Activated CD4-positive, alpha-beta T cell treated with anti-CD3 and anti-CD28 coated beads, Interleukin-2, amount 10 ng/mL, durations not matched to agents 24 days and 14 days (primary cell): ENCODE data around the gene LMF1. TPM values are rescaled to one million over a fixed set of nuclear protein-coding genes. Genes with fewer than 3 reads are reported as not detected.
A peak's percentile ranks its signal among the peaks of the same experiment; 100 is the strongest.
"Not testable (repeated sequence)": the region's sequence is repeated elsewhere in the genome, so short reads cannot be mapped to it uniquely, and the experiment has no call there.

Experiments used
- DNase-seq: peaks from one replicate; pipeline ENCODE4 v3.0.0; 2022
- H3K27ac Mint-ChIP-seq: one replicate; pipeline ENCODE4 v1.8.0; 2022; ENCODE audit warnings: mild to moderate bottlenecking, mixed read lengths
- H3K27me3 Mint-ChIP-seq: one replicate; pipeline ENCODE4 v1.8.0; 2022; ENCODE audit warnings: mixed read lengths
- H3K36me3 Mint-ChIP-seq: one replicate; pipeline ENCODE4 v1.8.0; 2022; ENCODE audit warnings: low read depth, mild to moderate bottlenecking, mixed read lengths
- H3K4me1 Mint-ChIP-seq: one replicate; pipeline ENCODE4 v1.8.0; 2021; ENCODE audit warnings: mixed read lengths
- H3K4me3 Mint-ChIP-seq: one replicate; pipeline ENCODE4 v1.8.0; 2022; ENCODE audit warnings: mild to moderate bottlenecking, moderate library complexity, mixed read lengths
- H3K9me3 Mint-ChIP-seq: one replicate; pipeline ENCODE4 v1.8.0; 2021; ENCODE audit warnings: mixed read lengths
- intact Hi-C: fragments of 100-400 bp; cut with micrococcal nuclease; formaldehyde crosslinking; loops from one replicate; pipeline ENCODE4 v1.15.1; 2023
- total RNA-seq: library from RNA; stranded (reverse); gene quantifications from 2 replicates; pipeline ENCODE4 v1.2.3, GENCODE V29; 2022

LMF1 gene
- total RNA-seq, 1 donor from 2014 or later, result 11.9 TPM

- no peaks in the 10 kb centered on the region for H3K27me3 Mint-ChIP-seq
- peaks cover 29% of the 10 kb centered on the region for H3K4me1 Mint-ChIP-seq
- peaks cover 7% of the 10 kb centered on the region for H3K9me3 Mint-ChIP-seq
- DNase-seq, result no peak
- H3K36me3 Mint-ChIP-seq, result peaks cover 32% of the 10 kb centered on the region
- intact Hi-C loops, result no loop called here
- no peak overlapping the region for H3K4me3 Mint-ChIP-seq
- H3K27ac Mint-ChIP-seq, result no peak overlapping the region
Measured at GRCh38 chr16:966035-966434, 4.7 kb downstream of the LMF1 start.

- no peak overlapping the region for H3K4me3 Mint-ChIP-seq
Measured at GRCh38 chr16:965487-965886, 5.3 kb downstream of the LMF1 start.

GRCh38 chr16:965036-965395, 5.8 kb downstream of the LMF1 start:
- H3K27me3 Mint-ChIP-seq, result no peaks in the 10 kb centered on the region
- peaks cover 32% of the 10 kb centered on the region for H3K36me3 Mint-ChIP-seq
- peak overlapping the region; percentile 71 for H3K4me3 Mint-ChIP-seq
- no peak for DNase-seq
- H3K27ac Mint-ChIP-seq, result peak overlapping the region; percentile 91
- peaks cover 29% of the 10 kb centered on the region for H3K4me1 Mint-ChIP-seq
- H3K9me3 Mint-ChIP-seq, result peaks cover 7% of the 10 kb centered on the region
- intact Hi-C loops, result no loop called here

More at GRCh38 chr16:965487-965886, 5.3 kb downstream of the LMF1 start:
- Mint-ChIP-seq H3K4me1 (peaks cover 29% of the 10 kb centered on the region), H3K27ac (peak overlapping the region; percentile 91), H3K36me3 (peaks cover 32% of the 10 kb centered on the region), H3K27me3 (no peaks in the 10 kb centered on the region), H3K9me3 (peaks cover 7% of the 10 kb centered on the region)
- no peak for DNase-seq
- intact Hi-C loops, result no loop called here

DNA sequence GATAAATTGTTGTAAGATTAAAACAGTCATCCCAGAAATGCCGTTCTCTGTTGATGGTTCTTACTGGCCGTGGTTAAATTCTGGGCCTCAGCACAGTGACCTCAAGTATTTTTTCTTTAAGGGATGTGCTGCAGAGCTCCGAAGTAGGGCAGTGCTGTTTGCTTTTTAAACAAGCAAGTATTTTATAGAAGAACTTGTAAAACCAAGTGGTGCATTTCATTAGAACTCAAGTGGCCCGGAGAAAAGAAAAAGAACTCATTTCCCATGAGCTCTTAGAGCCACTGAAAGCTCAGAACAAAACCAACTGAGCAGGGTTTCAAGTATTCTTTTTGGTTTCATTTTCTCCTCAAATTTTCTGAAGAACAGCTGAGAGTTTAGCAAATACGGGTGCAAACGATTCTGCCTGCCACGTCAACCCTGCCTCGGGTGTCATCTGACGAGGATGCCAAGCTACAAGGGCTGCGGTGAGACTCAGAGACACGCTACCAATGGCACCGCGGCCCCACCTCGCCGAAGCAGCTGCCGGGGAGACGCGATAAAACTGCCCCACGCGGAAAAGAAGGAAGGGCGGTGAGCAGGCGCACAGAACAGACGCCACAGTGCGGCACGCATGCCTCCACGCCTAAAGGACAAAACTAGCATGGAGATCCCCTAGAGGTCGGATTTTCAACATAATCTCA, 6.3 kb downstream of the LMF1 start:
- Mint-ChIP-seq H3K36me3 (peaks cover 32% of the 10 kb centered on the region), H3K4me1 (peaks cover 27% of the 10 kb centered on the region), H3K27me3 (no peaks in the 10 kb centered on the region), H3K27ac (peak overlapping the region; percentile 91), H3K9me3 (peaks cover 7% of the 10 kb centered on the region), H3K4me3 (peak overlapping the region; percentile 71)
- intact Hi-C loops, result no loop called here
- peak; percentile 85 for DNase-seq

GRCh38 chr16:963913-964312, 6.9 kb downstream of the LMF1 start:
- no peak for DNase-seq
- Mint-ChIP-seq H3K36me3 (peaks cover 32% of the 10 kb centered on the region), H3K27ac (peak overlapping the region; percentile 91), H3K4me1 (peaks cover 27% of the 10 kb centered on the region), H3K9me3 (peaks cover 7% of the 10 kb centered on the region), H3K27me3 (no peaks in the 10 kb centered on the region), H3K4me3 (peak overlapping the region; percentile 71)
- intact Hi-C loops, result no loop called here

GRCh38 chr16:962901-963814, 7.6 kb downstream of the LMF1 start:
- DNase-seq, result no peak
- H3K36me3 Mint-ChIP-seq, result peaks cover 28% of the 10 kb centered on the region
- peaks cover 7% of the 10 kb centered on the region for H3K9me3 Mint-ChIP-seq
- H3K4me3 Mint-ChIP-seq, result peak overlapping the region; percentile 71
- intact Hi-C loops, result no loop called here
- H3K27me3 Mint-ChIP-seq, result no peaks in the 10 kb centered on the region
- H3K4me1 Mint-ChIP-seq, result peaks cover 22% of the 10 kb centered on the region
- peak overlapping the region; percentile 91 for H3K27ac Mint-ChIP-seq

GRCh38 chr16:962366-962765, 8.4 kb downstream of the LMF1 start:
- Mint-ChIP-seq H3K27ac (no peak overlapping the region), H3K27me3 (no peaks in the 10 kb centered on the region), H3K9me3 (peaks cover 7% of the 10 kb centered on the region), H3K4me1 (peaks cover 21% of the 10 kb centered on the region), H3K36me3 (peaks cover 27% of the 10 kb centered on the region), H3K4me3 (no peak overlapping the region)
- no peak for DNase-seq
- intact Hi-C loops, result no loop called here

- Mint-ChIP-seq H3K9me3 (no peaks in the 10 kb centered on the region), H3K4me3 (no peak overlapping the region), H3K4me1 (peaks cover 11% of the 10 kb centered on the region), H3K27me3 (no peaks in the 10 kb centered on the region), H3K36me3 (peaks cover 8% of the 10 kb centered on the region), H3K27ac (no peak overlapping the region)
- intact Hi-C loops, result no loop called here
- DNase-seq, result no peak
Measured at GRCh38 chr16:959232-960040, 11.3 kb downstream of the LMF1 start.

DNA sequence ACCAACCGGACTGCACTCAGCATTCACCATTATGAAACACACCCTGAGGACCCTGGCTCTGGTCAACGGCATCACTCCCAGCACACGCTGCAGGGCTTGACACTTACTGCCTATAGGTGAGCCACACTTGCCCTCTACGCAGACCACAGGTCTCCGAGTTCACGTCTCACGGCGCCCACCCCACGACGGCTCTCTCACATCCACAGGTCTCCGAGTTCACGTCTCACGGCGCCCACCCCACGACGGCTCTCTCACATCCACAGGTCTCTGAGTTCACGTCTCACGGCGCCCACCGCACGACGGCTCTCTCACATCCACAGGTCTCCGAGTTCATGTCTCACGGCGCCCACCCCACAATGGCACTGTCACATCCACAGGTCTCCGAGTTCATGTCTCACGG, 15.0 kb downstream of the LMF1 start:
- H3K27me3 Mint-ChIP-seq, H3K4me3 Mint-ChIP-seq, H3K27ac Mint-ChIP-seq, intact Hi-C loops, DNase-seq, H3K4me1 Mint-ChIP-seq, H3K9me3 Mint-ChIP-seq: not testable (repeated sequence)
- H3K36me3 Mint-ChIP-seq, result peaks cover 15% of the 10 kb centered on the region

- DNase-seq, H3K4me1 Mint-ChIP-seq, H3K4me3 Mint-ChIP-seq, H3K9me3 Mint-ChIP-seq, H3K27ac Mint-ChIP-seq, H3K27me3 Mint-ChIP-seq, intact Hi-C loops: not testable (repeated sequence)
- H3K36me3 Mint-ChIP-seq, result peaks cover 15% of the 10 kb centered on the region
Measured at GRCh38 chr16:953818-954217, 17.0 kb downstream of the LMF1 start.

DNA sequence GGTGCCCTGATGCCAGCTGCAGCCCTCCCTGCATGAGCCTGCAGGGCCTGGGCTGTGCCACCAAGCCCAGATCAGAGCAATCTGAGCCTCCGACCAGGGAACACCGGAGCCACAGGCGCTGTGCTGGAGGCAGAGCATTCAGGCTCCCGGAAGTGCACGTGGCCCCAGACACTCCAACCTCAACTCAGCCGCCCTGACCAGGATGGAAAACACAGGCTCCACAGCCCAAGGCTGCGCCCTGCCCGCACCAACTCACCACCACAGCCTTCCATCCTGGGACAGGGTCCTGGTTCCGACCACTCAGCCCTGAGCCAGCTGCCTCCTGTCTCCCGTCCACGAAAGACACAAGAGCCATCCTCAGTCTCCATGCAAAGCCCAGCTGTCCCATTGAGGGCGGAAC, 18.5 kb downstream of the LMF1 start:
- H3K4me1 Mint-ChIP-seq, result no peaks in the 10 kb centered on the region
- H3K36me3 Mint-ChIP-seq, result peaks cover 15% of the 10 kb centered on the region
- no peak for DNase-seq
- peak overlapping the region; percentile 56 for H3K27ac Mint-ChIP-seq
- no peaks in the 10 kb centered on the region for H3K9me3 Mint-ChIP-seq
- intact Hi-C loops, result no loop called here
- no peak overlapping the region for H3K4me3 Mint-ChIP-seq
- H3K27me3 Mint-ChIP-seq, result no peaks in the 10 kb centered on the region

GRCh38 chr16:951660-952301, 19.0 kb downstream of the LMF1 start:
- intact Hi-C loops, result no loop called here
- H3K27me3 Mint-ChIP-seq, result no peaks in the 10 kb centered on the region
- DNase-seq, result no peak
- no peaks in the 10 kb centered on the region for H3K4me1 Mint-ChIP-seq
- no peak overlapping the region for H3K4me3 Mint-ChIP-seq
- peaks cover 15% of the 10 kb centered on the region for H3K36me3 Mint-ChIP-seq
- H3K27ac Mint-ChIP-seq, result no peak overlapping the region
- no peaks in the 10 kb centered on the region for H3K9me3 Mint-ChIP-seq

- not testable (repeated sequence) for H3K4me1 Mint-ChIP-seq
Measured at GRCh38 chr16:950733-951573, 19.8 kb downstream of the LMF1 start.

More at GRCh38 chr16:950733-951573, 19.8 kb downstream of the LMF1 start:
- H3K9me3 Mint-ChIP-seq, H3K27me3 Mint-ChIP-seq, H3K4me3 Mint-ChIP-seq, DNase-seq, H3K27ac Mint-ChIP-seq, intact Hi-C loops: not testable (repeated sequence)
- peaks cover 17% of the 10 kb centered on the region for H3K36me3 Mint-ChIP-seq
